Upper lobe of left lung (tissue), 6 donors: ENCODE data around the gene XPC. TPM values are rescaled to one million over a fixed set of nuclear protein-coding genes. Genes with fewer than 3 reads are reported as not detected.

Experiments
- ATAC-seq, 2 donors: fragments of 200-7000 bp; cut with Tn5 transposase; one replicate each; pipeline ENCODE4 v1.9.1; 2022; ENCODE audit warnings: mild to moderate bottlenecking in 2 of 2, moderate library complexity in 2 of 2; ENCODE audit not compliant: low FRiP score in 2 of 2
- DNase-seq, 2 donors: peaks; one replicate each; pipeline ENCODE4 v3.0.0-alpha.2; 2019 to 2020
- H3K27ac ChIP-seq, 4 donors: fragments of 200-600 bp; sonication (generic); one replicate each; pipeline ENCODE4 v1.5.1; 2016 to 2019
- H3K27me3 ChIP-seq, 4 donors: fragments of 200-600 bp; sonication (generic); one replicate each; pipeline ENCODE4 v1.5.1; 2017 to 2019
- H3K36me3 ChIP-seq, 4 donors: fragments of 200-600 bp; sonication (generic); one replicate each; pipeline ENCODE4 v1.5.1; 2016 to 2019
- H3K4me1 ChIP-seq, 4 donors: fragments of 200-600 bp; sonication (generic); one replicate each; pipeline ENCODE4 v1.5.1; 2018 to 2019
- H3K4me3 ChIP-seq, 4 donors: fragments of 200-600 bp; sonication (generic); one replicate each; pipeline ENCODE4 v1.5.1; 2017 to 2019; ENCODE audit warnings: mild to moderate bottlenecking in 2 of 4, moderate library complexity in 1 of 4
- H3K9me3 ChIP-seq, 4 donors: fragments of 200-600 bp; sonication (generic); one replicate each; pipeline ENCODE4 v1.5.1; 2018 to 2019
- CTCF ChIP-seq, 6 experiments: fragments of 450-650 bp in 4 of 6; fragments of 200-600 bp in 2 of 6; sonication (generic) in 2 of 6; IDR thresholded peaks; one replicate each; pipeline ENCODE4 v1.5.1; 2016 to 2019; ENCODE audit warnings: antibody characterized with exemption in 6 of 6
- EP300 ChIP-seq, 4 donors: sonication (generic); formaldehyde crosslinking; IDR thresholded peaks; one replicate each; pipeline ENCODE4 v1.5.1; 2017; ENCODE audit warnings: antibody characterized with exemption in 4 of 4, control low read depth in 2 of 4
- POLR2A ChIP-seq, 4 donors: fragments of 450-650 bp; IDR thresholded peaks; one replicate each; pipeline ENCODE4 v1.5.1; 2016 to 2017; ENCODE audit warnings: antibody characterized with exemption in 4 of 4, mild to moderate bottlenecking in 2 of 4
- POLR2AphosphoS5 ChIP-seq, 2 donors: sonication (generic); formaldehyde crosslinking; IDR thresholded peaks; one replicate each; pipeline ENCODE4 v1.5.1; 2017; ENCODE audit warnings: antibody characterized with exemption in 2 of 2
- WGBS, 2 donors: methylation state at CpG; one replicate each; pipeline ENCODE4 v1.1.5; 2017 to 2018; 5-methylcytosine and 5-hydroxymethylcytosine counted together
- total RNA-seq, 6 donors: library from RNA; depleted of rRNA in 4 of 6; stranded (reverse); fragments of >200 nt in 4 of 6; gene quantifications; one replicate each; pipeline versions ENCODE4 v1.1.0 to v1.2.1, GENCODE V29; 2016 to 2021
- donor health status: DM: no; HTN: no; CAD: no; lungs with moderate emphysema.
- donor health status: DM: no; HTN: yes; CAD: no; lungs with severe emphysema.

Gene XPC
- total RNA-seq, 6 donors from 2014 or later, result 33.8 to 87.0 (median 46.6) TPM

GRCh38 chr3:14199641-14200040 is 21.2 kb upstream of the XPC start:
- H3K27me3 ChIP-seq, result no peaks in the 10 kb centered on the region
- no peak for TF ChIP-seq POLR2A (IDR thresholded peaks at IDR 0.05)
- no peak for TF ChIP-seq POLR2AphosphoS5 (IDR thresholded peaks at IDR 0.05)
- TF ChIP-seq CTCF (IDR thresholded peaks at IDR 0.05), result no peak
- TF ChIP-seq EP300 (IDR thresholded peaks at IDR 0.05), result no peak
- H3K4me3 ChIP-seq, result no peak overlapping the region
- peaks cover 13 to 28% (median 22%) of the 10 kb centered on the region in 4 donors for H3K4me1 ChIP-seq
- peaks cover 0 to 25% (median 11%) of the 10 kb centered on the region in 4 donors for H3K36me3 ChIP-seq
- DNase-seq (no peak), ATAC-seq (no peak)
- H3K9me3 ChIP-seq, result no peaks in the 10 kb centered on the region
- no peak overlapping the region for H3K27ac ChIP-seq
- WGBS, 2 donors, result 67 to 98% methylated on average over 4 of the region's 4 CpGs

GRCh38 chr3:14194865-14195264 is 16.5 kb upstream of the XPC start:
- Histone ChIP-seq H3K4me1 (no peaks in the 10 kb centered on the region), H3K9me3 (no peaks in the 10 kb centered on the region), H3K36me3 (peaks cover 0 to 25% (median 11%) of the 10 kb centered on the region in 4 donors), H3K27ac (no peak overlapping the region), H3K4me3 (no peak overlapping the region), H3K27me3 (no peaks in the 10 kb centered on the region)
- 88 to 100% methylated on average over 4 of the region's 4 CpGs for WGBS, 2 donors
- no peak for TF ChIP-seq POLR2AphosphoS5 (IDR thresholded peaks at IDR 0.05)
- TF ChIP-seq CTCF (IDR thresholded peaks at IDR 0.05), result no peak
- TF ChIP-seq POLR2A (IDR thresholded peaks at IDR 0.05), result no peak
- no peak for TF ChIP-seq EP300 (IDR thresholded peaks at IDR 0.05)
- no peak for ATAC-seq
- no peak for DNase-seq

GRCh38 chr3:14188041-14188754 is 9.8 kb upstream of the XPC start:
- DNase-seq, result no peak
- TF ChIP-seq CTCF (IDR thresholded peaks at IDR 0.05) (no peak), POLR2A (IDR thresholded peaks at IDR 0.05) (no peak), POLR2AphosphoS5 (IDR thresholded peaks at IDR 0.05) (no peak)
- 63 to 83% methylated on average over 4 of the region's 4 CpGs for WGBS, 2 donors
- Histone ChIP-seq H3K27ac (no peak overlapping the region), H3K4me1 (peaks cover 0 to 2% (median 0%) of the 10 kb centered on the region in 4 donors), H3K9me3 (no peaks in the 10 kb centered on the region), H3K4me3 (no peak overlapping the region), H3K27me3 (no peaks in the 10 kb centered on the region), H3K36me3 (peaks cover 12 to 51% (median 22%) of the 10 kb centered on the region in 4 donors)
- ATAC-seq, result no peak

- TF ChIP-seq POLR2AphosphoS5 (IDR thresholded peaks at IDR 0.05), result no peak
- no peak for TF ChIP-seq POLR2A (IDR thresholded peaks at IDR 0.05)
- no peak for TF ChIP-seq CTCF (IDR thresholded peaks at IDR 0.05)
- no peak for TF ChIP-seq EP300 (IDR thresholded peaks at IDR 0.05)
- peaks cover 0 to 8% (median 0%) of the 10 kb centered on the region in 4 donors for H3K4me1 ChIP-seq
- H3K27ac ChIP-seq, result no peak overlapping the region
- H3K36me3 ChIP-seq, result peaks cover 12 to 63% (median 29%) of the 10 kb centered on the region in 4 donors
- no peak for DNase-seq
- ATAC-seq, result no peak
- no peaks in the 10 kb centered on the region for H3K27me3 ChIP-seq
- H3K9me3 ChIP-seq, result no peaks in the 10 kb centered on the region
- 96 to 98% methylated on average over 5 of the region's 5 CpGs for WGBS, 2 donors
- no peak overlapping the region for H3K4me3 ChIP-seq
Observed at GRCh38 chr3:14186854-14187458, 8.6 kb upstream of the XPC start.
